ENCODE data around the gene KRTAP5-7.

KRTAP5-7 gene

GRCh38 chr11:71485466-71485865 lies 41.6 kb upstream of the KRTAP5-7 start:
- TF ChIP-seq ISL1 (CRISPR knock-in tag; IDR thresholded peaks at IDR 0.05) (no peak), PATZ1 (CRISPR knock-in tag; IDR thresholded peaks at IDR 0.05; ENCODE audit: borderline replicate concordance) (no peak), POU6F1 (CRISPR knock-in tag; IDR thresholded peaks at IDR 0.05; ENCODE audit: borderline replicate concordance, low read depth) (no peak), TSHZ2 (CRISPR knock-in tag; IDR thresholded peaks at IDR 0.05) (no peak), RARB (CRISPR knock-in tag; IDR thresholded peaks at IDR 0.05) (no peak), ZC3H10 (CRISPR knock-in tag; IDR thresholded peaks at IDR 0.05) (no peak), TCF4 (CRISPR knock-in tag; IDR thresholded peaks at IDR 0.05; ENCODE audit: borderline replicate concordance) (no peak), TOX (CRISPR knock-in tag; IDR thresholded peaks at IDR 0.05; ENCODE audit: borderline replicate concordance) (no peak), ZFP3 (CRISPR knock-in tag; IDR thresholded peaks at IDR 0.05) (no peak), GLIS3 (CRISPR knock-in tag; IDR thresholded peaks at IDR 0.05) (no peak), ZNF70 (CRISPR knock-in tag; IDR thresholded peaks at IDR 0.05) (no peak), CSDC2 (CRISPR knock-in tag; IDR thresholded peaks at IDR 0.05) (no peak)
- TF ChIP-seq, protein P1, sequence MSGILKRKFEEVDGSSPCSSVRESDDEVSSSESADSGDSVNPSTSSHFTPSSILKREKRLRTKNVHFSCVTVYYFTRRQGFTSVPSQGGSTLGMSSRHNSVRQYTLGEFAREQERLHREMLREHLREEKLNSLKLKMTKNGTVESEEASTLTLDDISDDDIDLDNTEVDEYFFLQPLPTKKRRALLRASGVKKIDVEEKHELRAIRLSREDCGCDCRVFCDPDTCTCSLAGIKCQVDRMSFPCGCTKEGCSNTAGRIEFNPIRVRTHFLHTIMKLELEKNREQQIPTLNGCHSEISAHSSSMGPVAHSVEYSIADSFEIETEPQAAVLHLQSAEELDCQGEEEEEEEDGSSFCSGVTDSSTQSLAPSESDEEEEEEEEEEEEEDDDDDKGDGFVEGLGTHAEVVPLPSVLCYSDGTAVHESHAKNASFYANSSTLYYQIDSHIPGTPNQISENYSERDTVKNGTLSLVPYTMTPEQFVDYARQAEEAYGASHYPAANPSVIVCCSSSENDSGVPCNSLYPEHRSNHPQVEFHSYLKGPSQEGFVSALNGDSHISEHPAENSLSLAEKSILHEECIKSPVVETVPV (CRISPR knock-in tag; IDR thresholded peaks at IDR 0.05) = no peak
- no peak for ATAC-seq

DNA sequence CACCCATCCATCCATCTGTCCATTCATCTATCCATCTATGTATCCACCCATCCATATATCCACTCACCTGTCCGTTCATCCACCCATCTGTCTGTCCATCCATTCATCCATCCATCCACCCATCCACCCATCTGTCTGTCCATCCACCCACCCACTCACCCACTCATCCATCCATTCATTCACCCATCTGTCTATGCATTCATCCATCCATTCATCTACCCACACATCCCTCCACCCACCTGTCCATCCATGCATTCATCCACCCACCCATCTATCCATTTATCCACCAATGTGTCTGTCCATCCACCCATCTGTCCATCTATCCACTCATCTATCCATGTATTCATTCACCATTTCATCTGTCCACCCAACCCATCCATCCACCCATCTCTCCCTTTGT lies 40.7 kb upstream of the KRTAP5-7 start:
- TF ChIP-seq, protein P2, sequence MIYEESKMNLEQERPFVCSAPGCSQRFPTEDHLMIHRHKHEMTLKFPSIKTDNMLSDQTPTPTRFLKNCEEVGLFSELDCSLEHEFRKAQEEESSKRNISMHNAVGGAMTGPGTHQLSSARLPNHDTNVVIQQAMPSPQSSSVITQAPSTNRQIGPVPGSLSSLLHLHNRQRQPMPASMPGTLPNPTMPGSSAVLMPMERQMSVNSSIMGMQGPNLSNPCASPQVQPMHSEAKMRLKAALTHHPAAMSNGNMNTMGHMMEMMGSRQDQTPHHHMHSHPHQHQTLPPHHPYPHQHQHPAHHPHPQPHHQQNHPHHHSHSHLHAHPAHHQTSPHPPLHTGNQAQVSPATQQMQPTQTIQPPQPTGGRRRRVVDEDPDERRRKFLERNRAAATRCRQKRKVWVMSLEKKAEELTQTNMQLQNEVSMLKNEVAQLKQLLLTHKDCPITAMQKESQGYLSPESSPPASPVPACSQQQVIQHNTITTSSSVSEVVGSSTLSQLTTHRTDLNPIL (CRISPR knock-in tag; IDR thresholded peaks at IDR 0.05; ENCODE audit: low read depth) = no peak
- no peak for TF ChIP-seq POU6F1 (CRISPR knock-in tag; IDR thresholded peaks at IDR 0.05; ENCODE audit: borderline replicate concordance, low read depth)
- no peak for TF ChIP-seq TCF4 (CRISPR knock-in tag; IDR thresholded peaks at IDR 0.05; ENCODE audit: borderline replicate concordance)
- no peak for TF ChIP-seq ZFP3 (CRISPR knock-in tag; IDR thresholded peaks at IDR 0.05)
- no peak for TF ChIP-seq PPARA (CRISPR knock-in tag; IDR thresholded peaks at IDR 0.05; ENCODE audit: borderline replicate concordance)
- TF ChIP-seq, protein P1 (CRISPR knock-in tag; IDR thresholded peaks at IDR 0.05) = no peak
- no peak for TF ChIP-seq ARNTL (CRISPR knock-in tag; IDR thresholded peaks at IDR 0.05; ENCODE audit: borderline replicate concordance, low read depth)
- no peak for TF ChIP-seq SNAI2 (CRISPR knock-in tag; IDR thresholded peaks at IDR 0.05)
- TF ChIP-seq PATZ1 (CRISPR knock-in tag; IDR thresholded peaks at IDR 0.05; ENCODE audit: borderline replicate concordance) = no peak
- no peak for TF ChIP-seq RARB (CRISPR knock-in tag; IDR thresholded peaks at IDR 0.05)
- TF ChIP-seq ESRRG (CRISPR knock-in tag; IDR thresholded peaks at IDR 0.05) = no peak
- no peak for ATAC-seq
